K562 (cell line): ENCODE data around the gene UBAC2. TPM values are rescaled to one million over a fixed set of nuclear protein-coding genes. Genes with fewer than 3 reads are reported as not detected.

Experiments used
- ATAC-seq: fragments of 200-7000 bp; cut with Tn5 transposase; 3 replicates; pipeline ENCODE4 v1.9.1; 2020; ENCODE audit warnings: moderate library complexity
- BruUV-seq: library from RNA; stranded (reverse); fragments of 400-500 nt; replicated peaks from 2 replicates; lab custom pipeline; 2021; lab: Mats Ljungman, UMichigan
- CTCF ChIA-PET: fragments of 300-600 bp; formaldehyde crosslinking; extraction: SDS; loops from one replicate; lab custom pipeline; 2021; ENCODE audit warnings: low intra/inter-chr PET ratio; lab: Yijun Ruan, JAX
- POLR2A ChIA-PET: fragments of 300-600, 350-650 bp; sonication (Branson Sonifier 250); formaldehyde crosslinking; extraction: SDS; loops from one replicate; lab custom pipeline; 2021; ENCODE audit warnings: antibody characterized with exemption, inconsistent platforms; lab: Yijun Ruan, JAX
- DNase-seq, 4 experiments: peaks; one replicate each; pipeline versions ENCODE4 v3.0.0 to v3.0.0-alpha.2; 2011 to 2018; ENCODE audit warnings: low spot score in 3 of 4, mixed read lengths in 3 of 4; ENCODE audit errors: extremely low read depth in 1 of 4
- FAIRE-seq: peaks from 2 replicates; lab custom pipeline; 2011; peaks lifted over from hg19 to GRCh38; lab: Jason Lieb, UNC
- H2AFZ ChIP-seq: 2 replicates; pipeline ENCODE4 v1.6.0; 2011; ENCODE audit warnings: low read depth, low read length, control low read depth, inconsistent platforms
- H3K27ac ChIP-seq: fragments of 200-600 bp; 3 replicates; pipeline ENCODE4 v1.8.0; 2011; ENCODE audit warnings: low read depth, mild to moderate bottlenecking, control low read depth, inconsistent platforms, low read length, moderate library complexity, mixed read lengths; ENCODE audit errors: extremely low read depth
- H3K27me3 ChIP-seq, 2 experiments: fragments of 300-600 bp in 1 of 2; 2 replicates in 1 of 2; 3 replicates in 1 of 2; pipeline versions ENCODE4 v1.6.0 to v1.8.0; 2011; ENCODE audit warnings: inconsistent platforms in 2 of 2, low read length in 2 of 2, mild to moderate bottlenecking in 1 of 2, mixed read lengths in 1 of 2, moderate library complexity in 1 of 2; ENCODE audit not compliant: control insufficient read depth in 2 of 2, insufficient read depth in 2 of 2
- H3K36me3 ChIP-seq: fragments of 300-600 bp; 3 replicates; pipeline ENCODE4 v1.8.0; 2011; ENCODE audit warnings: mild to moderate bottlenecking, low read length, inconsistent platforms; ENCODE audit not compliant: control insufficient read depth, insufficient read depth
- H3K4me1 ChIP-seq, 2 experiments: fragments of 200-600 bp in 1 of 2; replicated peaks in 1 of 2; 2 replicates in 1 of 2; 3 replicates in 1 of 2; pipeline versions ENCODE4 v1.5.1 to v1.8.0; 2011; ENCODE audit warnings: inconsistent platforms in 2 of 2, low read length in 2 of 2, mild to moderate bottlenecking in 1 of 2, mixed read lengths in 1 of 2, moderate library complexity in 1 of 2; ENCODE audit not compliant: control insufficient read depth in 2 of 2, insufficient read depth in 2 of 2
- H3K4me2 ChIP-seq: 2 replicates; pipeline ENCODE4 v1.6.1; 2011; ENCODE audit warnings: low read length, control low read depth, inconsistent platforms, mixed read lengths; ENCODE audit not compliant: insufficient read depth
- H3K4me3 ChIP-seq: fragments of 200-600 bp; sonication (generic), shearing (Covaris generic); 2 replicates; pipeline ENCODE4 v1.5.1; 2016; ENCODE audit warnings: control low read depth, inconsistent platforms
- H3K79me2 ChIP-seq: fragments of 200-600 bp; 3 replicates; pipeline ENCODE4 v1.8.0; 2011; ENCODE audit warnings: low read length, inconsistent platforms; ENCODE audit not compliant: control insufficient read depth, insufficient read depth
- H3K9ac ChIP-seq, 2 experiments: 2 replicates each; pipeline versions ENCODE4 v1.6.0 to v1.6.1; 2011; ENCODE audit warnings: low read depth in 2 of 2, low read length in 2 of 2, control low read depth in 1 of 2, inconsistent platforms in 1 of 2, mild to moderate bottlenecking in 1 of 2, mixed read lengths in 1 of 2; ENCODE audit not compliant: insufficient read depth in 1 of 2
- H3K9me1 ChIP-seq: one replicate; pipeline ENCODE4 v1.6.0; 2011; ENCODE audit warnings: inconsistent platforms, mild to moderate bottlenecking, low read length, moderate library complexity; ENCODE audit not compliant: control insufficient read depth, insufficient read depth
- H3K9me3 ChIP-seq: replicated peaks from 2 replicates; pipeline ENCODE4 v1.5.1; 2011; ENCODE audit warnings: low read depth, low read length, inconsistent platforms; ENCODE audit not compliant: control insufficient read depth, insufficient read depth
- H4K20me1 ChIP-seq: replicated peaks from 2 replicates; pipeline ENCODE4 v1.6.1; 2011; ENCODE audit warnings: low read length, inconsistent platforms, mixed read lengths; ENCODE audit not compliant: control insufficient read depth, insufficient read depth
- IFI16 ChIP-seq: fragments of 250-450 bp; sonication (Bioruptor Pico); IDR thresholded peaks from 2 replicates; pipeline ENCODE4 v2.1.2; 2022; ENCODE audit warnings: mild to moderate bottlenecking, inconsistent platforms
- NCOR1 ChIP-seq: fragments of 450-650 bp; IDR thresholded peaks from 2 replicates; pipeline ENCODE4 v1.6.1; 2016; ENCODE audit warnings: mild to moderate bottlenecking, moderate library complexity
- SIX5 ChIP-seq, 2 experiments: IDR thresholded peaks; 2 replicates each; pipeline ENCODE4 v1.6.1; 2011; ENCODE audit warnings: low read length in 2 of 2, borderline replicate concordance in 1 of 2, low read depth in 1 of 2, mild to moderate bottlenecking in 1 of 2, moderate library complexity in 1 of 2; ENCODE audit not compliant: insufficient read depth in 1 of 2
- SMARCA5 ChIP-seq: fragments of 450-650 bp; IDR thresholded peaks from 2 replicates; pipeline ENCODE4 v1.6.1; 2016
- ZFP36 ChIP-seq: fragments of 150-350 bp; IDR thresholded peaks from 2 replicates; pipeline ENCODE4 v1.6.1; 2018; ENCODE audit warnings: low read length, low read depth; ENCODE audit not compliant: partially characterized antibody
- ZKSCAN1 ChIP-seq: fragments of 150-350 bp; IDR thresholded peaks from 2 replicates; pipeline ENCODE4 v1.6.1; 2016; ENCODE audit warnings: low read depth, low read length
- ZNF174 ChIP-seq: fragments of 250-450 bp; sonication (Bioruptor Pico); IDR thresholded peaks from 2 replicates; pipeline ENCODE4 v1.4.0; 2020; ENCODE audit warnings: mild to moderate bottlenecking
- WGBS: fragments of 100-300 bp; shearing (Covaris generic); methylation state at CpG from one replicate; pipeline ENCODE4 v1.1.6; 2016; ENCODE audit warnings: low coverage, mixed read lengths; ENCODE audit not compliant: insufficient coverage; ENCODE audit errors: missing lambda C conversion rate; 5-methylcytosine and 5-hydroxymethylcytosine counted together
- in situ Hi-C: fragments of 300-500 bp; cut with MboI; formaldehyde crosslinking; loops from 4 replicates; pipeline ENCODE4 v1.15.0; 2018; ENCODE audit warnings: inconsistent platforms, mixed read lengths
- intact Hi-C: fragments of 100-400 bp; cut with micrococcal nuclease; formaldehyde crosslinking; loops from 2 replicates; pipeline ENCODE4 v1.14.2; 2022
- polyA plus RNA-seq, 8 experiments: library from polyadenylated mRNA; depleted of rRNA in 4 of 8; stranded (reverse) in 5 of 8; unstranded in 3 of 8; fragments of >200 nt; fragmentation: Nextera tagmentation in 2 of 8; fragmentation: Illumina TruSeq in 1 of 8; extraction: Ambion mirVana in 2 of 8; extraction: Trizol in 1 of 8; gene quantifications; 2 replicates each; pipeline versions ENCODE4 v1.2.1 to v1.2.3, GENCODE V29; 2011 to 2014; ENCODE audit warnings: inconsistent platforms in 1 of 8, missing spikeins in 1 of 8
- total RNA-seq, 7 experiments: library from RNA; depleted of rRNA in 6 of 7; stranded (reverse); fragments of >200 nt in 6 of 7; fragmentation: Illumina TruSeq in 2 of 7; extraction: Trizol in 2 of 7; gene quantifications; 2 replicates each; pipeline versions ENCODE4 v1.2.1 to v1.2.3, GENCODE V29; 2011 to 2021; ENCODE audit warnings: low replicate concordance in 1 of 7

The UBAC2 gene
- total and polyA plus RNA-seq, 9 of the 15 experiments (the other 6 are each of a cell fraction or from before 2014, with no cell fraction given): 6.0 to 84.1 (median 32.3) TPM

- Histone ChIP-seq H3K9me3 (no peaks in the 10 kb centered on the region), H3K27me3 (no peaks in the 10 kb centered on the region), H3K4me2 (no peak overlapping the region), H2AFZ (no peak overlapping the region), H3K79me2 (no peaks in the 10 kb centered on the region), H3K9me1 (no peaks in the 10 kb centered on the region), H3K9ac (no peak overlapping the region), H3K4me3 (no peak overlapping the region), H3K27ac (no peak overlapping the region), H3K4me1 (no peaks in the 10 kb centered on the region; a peak in 1 of 5 replicates), H4K20me1 (no peaks in the 10 kb centered on the region), H3K36me3 (peaks cover 47% of the 10 kb centered on the region; the same call in 2 of the 3 replicates)
- CTCF ChIA-PET: no interaction called here
- POLR2A ChIA-PET: interaction anchor here (0.6 kb wide), 1 partner anchor 77 kb away, joined by 3 read pairs; no protein-coding TSS in a partner anchor
- WGBS: 60% methylated on average over 1 of the region's 2 CpGs
- no peak for DNase-seq
- intact Hi-C loops: no loop called here
- no peak for FAIRE-seq
- in situ Hi-C loops: no loop called here
- TF ChIP-seq IFI16 (CRISPR knock-in tag) (no peak), SIX5 (IDR thresholded peaks at IDR 0.05; ENCODE audit: borderline replicate concordance in 1 of 2, insufficient read depth in 1 of 2, low read depth in 1 of 2, low read length in 2 of 2) (no peak), SMARCA5 (no peak)
- no TSS peak for BruUV-seq
- no peak for ATAC-seq
Measured at GRCh38 chr13:99257291-99257690, 56.6 kb downstream of the UBAC2 start.

GRCh38 chr13:99258210-99258860, 57.7 kb downstream of the UBAC2 start, which contains the start of gene GPR18:
Gene GPR18 (minus strand): TSS chr13:99258379. CDS start chr13:99255872, 2,507 bp downstream.
- no peak for TF ChIP-seq ZNF174 (CRISPR knock-in tag)
- TF ChIP-seq ZKSCAN1: 0 out of 2 replicates have a peak, but pooled peaks have one; percentile 24
- no peak for TF ChIP-seq ZFP36
- TF ChIP-seq NCOR1: no peak
- ChIA-PET POLR2A (interaction anchor here (0.5 to 0.6 kb wide), 2 partner anchors 50 to 75 kb away, joined by 3 read pairs; no protein-coding TSS in a partner anchor), CTCF (no interaction called here)
- Histone ChIP-seq H3K4me2 (no peak within 1 kb of the TSS), H4K20me1 (no peaks in the 10 kb centered on the region), H3K27ac (no peak within 1 kb of the TSS), H3K79me2 (no peaks in the 10 kb centered on the region), H3K36me3 (peaks cover 45% of the 10 kb centered on the region; the same call in 2 of the 3 replicates), H2AFZ (no peak within 1 kb of the TSS), H3K9ac (no peak within 1 kb of the TSS), H3K4me1 (no peaks in the 10 kb centered on the region; a peak in 1 of 5 replicates), H3K4me3 (no peak within 1 kb of the TSS), H3K9me3 (no peaks in the 10 kb centered on the region), H3K27me3 (no peaks in the 10 kb centered on the region), H3K9me1 (no peaks in the 10 kb centered on the region)
- in situ Hi-C loops (no loop called here), intact Hi-C loops (no loop called here)
- BruUV-seq: no TSS peak
- FAIRE-seq (no peak), DNase-seq (no peak), ATAC-seq (no peak)
- 91% methylated on average over 4 of the region's 4 CpGs for WGBS
